HK-2 (cell line): ENCODE results near the gene NME4.

Experiments
- DNase-seq: peaks from one replicate; pipeline ENCODE4 v3.0.0-alpha.2; 2018; ENCODE audit not compliant: unreplicated experiment

Gene NME4

DNA sequence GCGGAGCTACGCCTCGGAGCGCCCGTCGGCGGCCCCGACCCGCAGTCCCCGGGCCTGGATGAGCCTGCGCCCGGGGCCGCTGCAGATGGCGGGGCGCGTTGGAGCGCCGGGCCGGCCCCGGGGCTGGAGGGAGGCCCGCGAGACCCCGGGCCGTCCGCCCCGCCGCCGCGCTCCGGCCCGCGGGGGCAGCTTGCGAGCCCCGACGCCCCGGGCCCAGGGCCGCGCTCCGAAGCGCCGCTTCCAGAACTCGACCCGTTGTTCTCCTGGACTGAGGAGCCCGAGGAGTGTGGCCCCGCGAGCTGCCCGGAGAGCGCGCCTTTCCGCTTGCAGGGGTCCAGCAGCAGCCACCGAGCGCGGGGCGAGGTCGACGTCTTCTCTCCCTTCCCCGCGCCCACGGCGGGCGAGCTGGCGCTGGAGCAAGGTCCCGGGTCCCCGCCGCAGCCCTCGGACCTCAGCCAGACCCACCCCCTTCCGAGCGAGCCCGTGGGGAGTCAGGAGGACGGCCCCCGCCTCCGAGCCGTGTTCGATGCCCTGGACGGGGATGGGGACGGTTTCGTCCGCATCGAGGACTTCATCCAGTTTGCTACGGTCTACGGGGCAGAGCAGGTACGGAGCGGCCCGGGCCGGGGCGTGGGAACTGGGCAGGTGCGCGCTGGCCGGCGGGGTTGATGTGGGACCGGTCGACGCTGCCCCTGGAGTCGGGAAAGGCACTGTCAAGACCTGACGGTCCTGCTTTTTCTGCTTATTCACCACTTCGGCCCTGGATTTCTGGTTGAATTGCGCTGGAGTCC is 29.3 kb downstream of the NME4 start:
- peak; percentile 12 for DNase-seq

DNA sequence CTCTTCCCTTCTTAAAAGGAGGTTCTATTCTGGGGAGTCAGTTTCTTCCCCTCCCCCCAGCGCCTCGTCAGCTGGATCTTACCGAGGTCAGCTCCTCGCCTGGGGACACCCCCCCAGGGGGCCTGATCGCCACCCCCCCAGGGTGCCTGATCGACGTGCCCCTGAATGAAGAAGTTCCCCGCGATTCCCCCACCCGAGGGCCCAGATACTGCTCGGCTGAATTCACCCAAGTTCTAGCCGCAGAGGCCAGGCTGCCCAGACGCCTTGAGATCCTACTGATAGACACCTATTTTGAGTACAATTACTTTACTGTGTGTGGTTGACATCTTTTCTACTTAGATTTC is 29.9 kb downstream of the NME4 start:
- no peak for DNase-seq

DNA sequence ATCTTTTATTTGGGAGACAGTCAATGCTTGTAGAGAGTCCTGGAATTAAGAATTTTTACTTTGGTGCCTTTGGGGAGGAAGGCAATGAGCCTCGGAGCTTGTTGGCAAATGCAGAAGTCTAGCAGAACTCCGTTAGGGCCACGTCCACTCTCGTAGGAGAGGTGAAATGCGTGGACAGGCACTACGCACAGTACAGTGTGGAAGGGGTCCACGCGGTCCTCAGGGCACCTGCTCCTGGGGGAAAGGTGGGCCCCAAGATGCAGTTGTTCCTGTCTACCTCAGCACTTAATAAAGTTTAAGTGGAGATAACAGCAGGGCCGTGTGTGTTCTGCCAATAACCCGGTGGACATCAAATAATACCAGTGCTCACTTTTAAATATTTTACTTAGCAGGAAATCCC is 30.3 kb downstream of the NME4 start:
- DNase-seq, result no peak

DNA sequence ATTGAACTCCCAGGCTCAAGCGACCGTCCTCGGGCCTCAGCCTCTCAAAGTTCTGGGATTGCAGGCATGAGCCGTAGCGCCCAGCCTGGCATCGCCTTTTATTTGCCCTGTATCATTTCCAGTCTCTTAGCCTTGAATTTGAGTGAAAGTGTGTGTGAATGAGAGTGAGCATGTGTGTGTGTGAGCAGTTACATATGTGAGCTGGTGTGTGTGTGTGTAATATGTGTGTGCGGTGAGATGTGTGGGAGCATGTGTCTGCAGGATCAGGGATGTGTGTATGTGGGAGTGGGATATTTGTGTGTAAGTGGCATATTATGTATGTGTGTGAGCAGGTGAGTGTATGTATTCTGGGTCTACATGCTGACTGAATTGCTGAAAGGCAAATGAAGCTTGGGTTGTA is 33.9 kb downstream of the NME4 start:
- no peak for DNase-seq

DNA sequence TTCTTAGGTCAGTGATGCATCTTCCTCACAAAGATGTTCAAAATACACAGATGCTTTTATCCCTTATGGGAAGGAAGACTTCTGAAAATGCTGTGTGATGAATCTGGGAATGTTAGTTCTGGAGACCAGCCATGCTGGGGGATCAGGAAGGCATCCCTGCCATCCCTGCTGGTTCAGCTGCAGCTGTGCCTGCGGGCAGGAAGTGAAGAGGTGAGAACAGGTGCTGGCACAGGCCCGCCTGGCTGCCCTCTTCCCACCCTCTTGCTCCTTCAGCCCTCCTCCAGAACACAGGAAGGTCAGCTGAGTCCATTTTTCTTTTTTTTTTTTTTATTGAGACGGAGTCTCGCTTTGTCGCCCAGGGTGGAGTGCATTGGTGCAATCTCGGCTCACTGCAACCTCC is 43.6 kb downstream of the NME4 start:
- no peak for DNase-seq

DNA sequence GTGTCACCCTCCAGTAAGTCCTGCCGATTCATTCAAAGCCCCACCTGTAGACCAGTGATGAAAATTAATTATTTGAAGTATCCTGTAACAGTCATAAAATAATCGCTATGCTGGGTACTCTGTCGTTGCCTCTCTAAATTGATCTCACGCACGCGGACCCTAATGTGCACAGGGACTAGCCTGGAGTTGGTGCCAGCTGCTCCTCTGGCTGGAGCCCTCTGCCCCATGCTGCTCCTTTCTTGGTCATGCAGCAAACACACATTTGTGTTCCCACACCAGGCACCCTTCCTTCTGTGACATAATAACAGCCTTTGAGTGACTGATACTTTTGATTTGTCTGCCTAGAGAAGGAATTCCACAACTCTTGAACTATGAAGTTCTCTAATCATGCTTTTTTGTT is 44.4 kb downstream of the NME4 start:
- no peak for DNase-seq

DNA sequence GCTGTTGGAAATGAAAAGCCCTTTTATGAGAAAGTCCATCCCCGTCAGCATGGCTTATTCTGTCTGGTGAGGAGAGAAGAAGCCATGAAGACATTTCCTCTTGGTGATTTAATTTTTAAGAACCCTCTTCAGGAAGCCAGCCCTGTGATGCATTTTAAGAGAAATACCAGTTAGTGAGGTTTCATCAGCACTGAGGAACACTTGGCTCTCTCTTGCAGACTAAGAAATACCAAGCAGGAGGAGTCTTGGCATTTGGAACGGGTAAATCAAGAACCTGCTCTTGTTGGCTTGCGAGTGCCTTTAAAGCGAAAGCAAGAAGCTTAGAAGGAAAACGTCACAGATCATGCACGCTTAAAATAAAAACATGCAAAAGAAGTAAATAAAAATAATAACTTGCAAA is 46.0 kb downstream of the NME4 start:
- DNase-seq, result no peak

DNA sequence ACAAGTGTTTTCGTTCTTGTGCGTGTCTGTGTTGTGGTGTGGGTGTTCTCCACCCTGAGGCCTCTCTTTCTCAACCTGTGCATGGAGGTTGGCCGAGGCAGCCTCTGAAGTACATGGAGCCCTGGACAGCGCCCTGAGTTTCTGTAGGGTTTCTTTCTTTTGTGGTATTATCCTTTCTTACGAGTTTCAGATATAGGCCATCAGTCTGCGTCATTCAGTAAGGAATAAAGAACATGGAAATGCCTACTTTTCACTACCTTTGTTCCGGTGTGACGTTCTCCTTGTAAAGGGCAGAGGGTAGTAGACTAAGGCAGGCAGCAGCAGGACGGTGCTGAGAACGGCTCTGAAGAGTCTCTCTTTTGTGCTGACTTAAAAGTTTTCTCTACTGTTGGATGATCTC is 47.0 kb downstream of the NME4 start:
- DNase-seq, result no peak

DNA sequence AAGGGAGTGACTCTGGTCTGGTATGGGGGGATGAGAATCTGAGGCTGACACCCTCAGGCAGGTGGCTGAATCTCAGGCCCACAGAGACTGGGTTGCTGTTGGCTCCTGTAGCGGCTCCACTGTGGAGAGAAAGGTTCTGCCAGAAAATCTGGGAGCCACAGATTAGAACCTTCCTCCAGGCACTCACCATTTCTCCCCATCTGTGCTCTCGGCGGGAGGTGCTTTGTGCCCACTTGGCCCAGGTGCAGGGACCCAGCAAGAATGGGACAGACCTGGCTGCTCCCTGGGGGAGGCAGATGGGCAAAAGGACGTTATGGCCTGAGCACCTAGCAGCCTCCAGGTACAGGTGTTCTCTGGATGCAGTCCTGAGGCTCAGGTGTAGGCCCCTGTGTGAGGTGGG is 48.6 kb downstream of the NME4 start:
- DNase-seq, result no peak
